ENCODE results near the gene RNF44. TPM values are rescaled to one million over a fixed set of nuclear protein-coding genes. Genes with fewer than 3 reads are reported as not detected.

RNF44 gene
- total and polyA plus RNA-seq, 2 of the 13 experiments (the other 11 are each of a cell fraction or from before 2014, with no cell fraction given): 9.2 to 16.8 TPM

DNA sequence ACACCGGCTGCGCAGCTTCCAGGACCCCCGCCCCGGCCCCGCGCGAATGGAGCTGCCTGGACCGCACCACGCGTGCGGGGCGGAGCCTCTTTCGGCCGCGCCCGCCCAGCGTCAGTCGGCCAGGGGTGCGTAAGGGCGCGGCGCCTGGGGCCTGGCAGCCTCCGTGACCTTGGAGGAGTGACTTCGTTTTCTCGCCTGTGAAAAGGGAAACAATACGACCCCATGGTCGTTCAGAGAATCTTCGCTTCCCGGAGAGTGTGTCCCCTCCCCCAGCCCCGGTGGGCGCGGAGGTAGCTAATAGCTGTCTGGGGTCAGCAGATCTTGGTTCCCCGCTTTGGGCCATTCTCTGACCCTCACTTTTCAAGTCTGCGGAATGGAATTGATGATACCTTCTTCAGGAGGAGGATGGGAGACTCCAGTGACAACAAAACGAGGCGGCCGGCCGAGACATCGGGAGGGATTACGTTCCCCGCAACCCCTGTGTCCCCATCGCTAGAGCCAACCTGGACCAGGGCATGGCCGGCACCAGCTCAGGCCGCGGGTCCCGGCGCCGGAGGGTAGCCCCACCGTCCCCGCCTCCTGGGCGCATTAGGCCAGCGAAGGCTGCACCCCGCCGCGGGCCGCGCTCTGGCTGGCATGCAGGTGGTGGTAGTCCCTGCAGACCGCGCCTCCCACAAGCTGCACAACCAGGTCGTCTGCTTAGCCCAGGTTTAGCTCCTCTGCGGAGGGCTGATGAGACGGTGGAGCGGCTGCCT is 6.4 kb upstream of the RNF44 start (continued):
- TF ChIP-seq ZFX (CRISPR knock-in tag; IDR thresholded peaks at IDR 0.05; ENCODE audit: low read depth) (peak; percentile 59), ZNF501 (CRISPR knock-in tag; IDR thresholded peaks at IDR 0.05) (peak; percentile 31; the same call in 1 of the 2 replicates), ZNF337 (CRISPR knock-in tag; IDR thresholded peaks at IDR 0.05; ENCODE audit: borderline replicate concordance, low read depth) (no peak), IRF2 (CRISPR knock-in tag; IDR thresholded peaks at IDR 0.05) (no peak), KDM5B (CRISPR knock-in tag; IDR thresholded peaks at IDR 0.05; ENCODE audit: borderline replicate concordance) (peak; percentile 74; the same call in 1 of the 2 replicates), ZBTB7A (CRISPR knock-in tag; IDR thresholded peaks at IDR 0.05) (0 out of 2 replicates have a peak, but pooled peaks have one; percentile 47), SETDB1 (CRISPR knock-in tag; IDR thresholded peaks at IDR 0.05; ENCODE audit: borderline replicate concordance) (no peak), SOX6 (IDR thresholded peaks at IDR 0.05) (no peak), SOX6 (CRISPR knock-in tag; IDR thresholded peaks at IDR 0.05) (0 out of 2 replicates have a peak, but pooled peaks have one; percentile 27), KDM2A (CRISPR knock-in tag; IDR thresholded peaks at IDR 0.05; ENCODE audit: borderline replicate concordance, low read depth) (peak; percentile 43; the same call in 1 of the 2 replicates), ZNF776 (CRISPR knock-in tag; IDR thresholded peaks at IDR 0.05) (peak; percentile 46; the same call in 1 of the 2 replicates), ZNF629 (CRISPR knock-in tag; conservative IDR thresholded peaks at IDR 0.05) (0 out of 2 replicates have a peak, but pooled peaks have one; percentile 7), CCAR2 (optimal IDR thresholded peaks at IDR 0.05; ENCODE audit: low read depth, low read length) (no peak), ZNF432 (CRISPR knock-in tag; IDR thresholded peaks at IDR 0.05; ENCODE audit: borderline replicate concordance) (no peak), SMYD3 (CRISPR knock-in tag; IDR thresholded peaks at IDR 0.05) (no peak), KLF15 (CRISPR knock-in tag; IDR thresholded peaks at IDR 0.05; ENCODE audit: borderline replicate concordance) (no peak)
- TF ChIP-seq, protein P1, sequence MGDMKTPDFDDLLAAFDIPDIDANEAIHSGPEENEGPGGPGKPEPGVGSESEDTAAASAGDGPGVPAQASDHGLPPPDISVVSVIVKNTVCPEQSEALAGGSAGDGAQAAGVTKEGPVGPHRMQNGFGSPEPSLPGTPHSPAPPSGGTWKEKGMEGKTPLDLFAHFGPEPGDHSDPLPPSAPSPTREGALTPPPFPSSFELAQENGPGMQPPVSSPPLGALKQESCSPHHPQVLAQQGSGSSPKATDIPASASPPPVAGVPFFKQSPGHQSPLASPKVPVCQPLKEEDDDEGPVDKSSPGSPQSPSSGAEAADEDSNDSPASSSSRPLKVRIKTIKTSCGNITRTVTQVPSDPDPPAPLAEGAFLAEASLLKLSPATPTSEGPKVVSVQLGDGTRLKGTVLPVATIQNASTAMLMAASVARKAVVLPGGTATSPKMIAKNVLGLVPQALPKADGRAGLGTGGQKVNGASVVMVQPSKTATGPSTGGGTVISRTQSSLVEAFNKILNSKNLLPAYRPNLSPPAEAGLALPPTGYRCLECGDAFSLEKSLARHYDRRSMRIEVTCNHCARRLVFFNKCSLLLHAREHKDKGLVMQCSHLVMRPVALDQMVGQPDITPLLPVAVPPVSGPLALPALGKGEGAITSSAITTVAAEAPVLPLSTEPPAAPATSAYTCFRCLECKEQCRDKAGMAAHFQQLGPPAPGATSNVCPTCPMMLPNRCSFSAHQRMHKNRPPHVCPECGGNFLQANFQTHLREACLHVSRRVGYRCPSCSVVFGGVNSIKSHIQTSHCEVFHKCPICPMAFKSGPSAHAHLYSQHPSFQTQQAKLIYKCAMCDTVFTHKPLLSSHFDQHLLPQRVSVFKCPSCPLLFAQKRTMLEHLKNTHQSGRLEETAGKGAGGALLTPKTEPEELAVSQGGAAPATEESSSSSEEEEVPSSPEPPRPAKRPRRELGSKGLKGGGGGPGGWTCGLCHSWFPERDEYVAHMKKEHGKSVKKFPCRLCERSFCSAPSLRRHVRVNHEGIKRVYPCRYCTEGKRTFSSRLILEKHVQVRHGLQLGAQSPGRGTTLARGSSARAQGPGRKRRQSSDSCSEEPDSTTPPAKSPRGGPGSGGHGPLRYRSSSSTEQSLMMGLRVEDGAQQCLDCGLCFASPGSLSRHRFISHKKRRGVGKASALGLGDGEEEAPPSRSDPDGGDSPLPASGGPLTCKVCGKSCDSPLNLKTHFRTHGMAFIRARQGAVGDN (CRISPR knock-in tag; IDR thresholded peaks at IDR 0.05): peak; percentile 74
- TF ChIP-seq, protein P2, sequence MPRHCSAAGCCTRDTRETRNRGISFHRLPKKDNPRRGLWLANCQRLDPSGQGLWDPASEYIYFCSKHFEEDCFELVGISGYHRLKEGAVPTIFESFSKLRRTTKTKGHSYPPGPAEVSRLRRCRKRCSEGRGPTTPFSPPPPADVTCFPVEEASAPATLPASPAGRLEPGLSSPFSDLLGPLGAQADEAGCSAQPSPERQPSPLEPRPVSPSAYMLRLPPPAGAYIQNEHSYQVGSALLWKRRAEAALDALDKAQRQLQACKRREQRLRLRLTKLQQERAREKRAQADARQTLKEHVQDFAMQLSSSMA (CRISPR knock-in tag; IDR thresholded peaks at IDR 0.05): no peak
- TF ChIP-seq, protein P3, sequence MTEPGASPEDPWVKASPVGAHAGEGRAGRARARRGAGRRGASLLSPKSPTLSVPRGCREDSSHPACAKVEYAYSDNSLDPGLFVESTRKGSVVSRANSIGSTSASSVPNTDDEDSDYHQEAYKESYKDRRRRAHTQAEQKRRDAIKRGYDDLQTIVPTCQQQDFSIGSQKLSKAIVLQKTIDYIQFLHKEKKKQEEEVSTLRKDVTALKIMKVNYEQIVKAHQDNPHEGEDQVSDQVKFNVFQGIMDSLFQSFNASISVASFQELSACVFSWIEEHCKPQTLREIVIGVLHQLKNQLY (CRISPR knock-in tag; IDR thresholded peaks at IDR 0.05): no peak
- TF ChIP-seq, protein P4, sequence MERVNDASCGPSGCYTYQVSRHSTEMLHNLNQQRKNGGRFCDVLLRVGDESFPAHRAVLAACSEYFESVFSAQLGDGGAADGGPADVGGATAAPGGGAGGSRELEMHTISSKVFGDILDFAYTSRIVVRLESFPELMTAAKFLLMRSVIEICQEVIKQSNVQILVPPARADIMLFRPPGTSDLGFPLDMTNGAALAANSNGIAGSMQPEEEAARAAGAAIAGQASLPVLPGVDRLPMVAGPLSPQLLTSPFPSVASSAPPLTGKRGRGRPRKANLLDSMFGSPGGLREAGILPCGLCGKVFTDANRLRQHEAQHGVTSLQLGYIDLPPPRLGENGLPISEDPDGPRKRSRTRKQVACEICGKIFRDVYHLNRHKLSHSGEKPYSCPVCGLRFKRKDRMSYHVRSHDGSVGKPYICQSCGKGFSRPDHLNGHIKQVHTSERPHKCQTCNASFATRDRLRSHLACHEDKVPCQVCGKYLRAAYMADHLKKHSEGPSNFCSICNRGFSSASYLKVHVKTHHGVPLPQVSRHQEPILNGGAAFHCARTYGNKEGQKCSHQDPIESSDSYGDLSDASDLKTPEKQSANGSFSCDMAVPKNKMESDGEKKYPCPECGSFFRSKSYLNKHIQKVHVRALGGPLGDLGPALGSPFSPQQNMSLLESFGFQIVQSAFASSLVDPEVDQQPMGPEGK (CRISPR knock-in tag; IDR thresholded peaks at IDR 0.05): no peak

Measured in HepG2 (cell line).